Panc1 (cell line): ENCODE measurements around the gene SCAMP1. TPM values are rescaled to one million over a fixed set of nuclear protein-coding genes. Genes with fewer than 3 reads are reported as not detected.

Experiments used
- ATAC-seq: fragments of 200-7000 bp; cut with Tn5 transposase; 2 replicates; pipeline ENCODE4 v1.9.1; 2020; ENCODE audit warnings: mild to moderate bottlenecking, moderate library complexity
- BruUV-seq: library from RNA; stranded (reverse); fragments of 400-500 nt; replicated peaks from 2 replicates; lab custom pipeline; 2021; lab: Mats Ljungman, UMichigan
- CTCF ChIA-PET: fragments of 300-600 bp; sonication (Branson Sonifier 250); formaldehyde crosslinking; loops from one replicate; lab custom pipeline; 2022; ENCODE audit warnings: antibody characterized with exemption; lab: Charles Lee
- POLR2A ChIA-PET: fragments of 300-600 bp; sonication (Branson Sonifier 250); formaldehyde crosslinking; loops from one replicate; lab custom pipeline; 2022; ENCODE audit warnings: antibody characterized with exemption; lab: Charles Lee
- DNase-seq: peaks from one replicate; pipeline ENCODE4 v3.0.0-alpha.2; 2010; ENCODE audit warnings: low read depth, low spot score
- H3K27ac ChIP-seq: 2 replicates; pipeline ENCODE4 v1.5.1; 2011; ENCODE audit warnings: mild to moderate bottlenecking, low read length, inconsistent platforms
- H3K27me3 ChIP-seq: fragments of 200-500 bp; sonication (Bioruptor generic); 2 replicates; pipeline ENCODE4 v1.6.0; 2014; ENCODE audit warnings: low read length, inconsistent platforms; ENCODE audit not compliant: control insufficient read depth, insufficient read depth
- H3K36me3 ChIP-seq: fragments of 200-500 bp; sonication (Bioruptor generic); 2 replicates; pipeline ENCODE4 v1.5.1; 2014; ENCODE audit warnings: inconsistent platforms, mild to moderate bottlenecking, low read length, moderate library complexity; ENCODE audit not compliant: control insufficient read depth, insufficient read depth
- H3K4me1 ChIP-seq: 2 replicates; pipeline ENCODE4 v1.5.1; 2011; ENCODE audit warnings: inconsistent platforms, mild to moderate bottlenecking, low read length, moderate library complexity; ENCODE audit not compliant: control insufficient read depth, insufficient read depth
- H3K4me3 ChIP-seq, 2 experiments: 2 replicates each; pipeline ENCODE4 v1.5.1; 2011 to 2012; ENCODE audit warnings: low read depth in 2 of 2, low read length in 2 of 2, mild to moderate bottlenecking in 2 of 2, inconsistent platforms in 1 of 2, moderate library complexity in 1 of 2
- H3K9me3 ChIP-seq: fragments of 200-500 bp; sonication (Bioruptor generic); 2 replicates; pipeline ENCODE4 v1.5.1; 2014; ENCODE audit warnings: low read depth, mild to moderate bottlenecking, inconsistent platforms, low read length, moderate library complexity; ENCODE audit not compliant: control insufficient read depth, insufficient read depth
- POLR2AphosphoS5 ChIP-seq: IDR thresholded peaks from 2 replicates; pipeline ENCODE4 v1.6.1; 2012; ENCODE audit warnings: mild to moderate bottlenecking, low read depth, low read length, moderate library complexity
- REST ChIP-seq, 2 experiments: IDR thresholded peaks; 2 replicates each; pipeline ENCODE4 v1.6.1; 2011 to 2012; ENCODE audit warnings: low read depth in 2 of 2, control low read depth in 1 of 2, low read length in 1 of 2, mild to moderate bottlenecking in 1 of 2, moderate library complexity in 1 of 2; ENCODE audit not compliant: insufficient read depth in 1 of 2
- SIN3A ChIP-seq: IDR thresholded peaks from 2 replicates; pipeline ENCODE4 v1.6.1; 2012; ENCODE audit warnings: low read depth, mild to moderate bottlenecking, low read length, moderate library complexity, borderline replicate concordance; ENCODE audit not compliant: insufficient read depth
- TCF7L2 ChIP-seq: IDR thresholded peaks from 2 replicates; pipeline ENCODE4 v1.6.1; 2011; ENCODE audit warnings: mild to moderate bottlenecking, low read depth, low read length, inconsistent platforms
- in situ Hi-C: cut with HindIII; loops from 2 replicates; pipeline ENCODE4 v1.10.0; 2016; ENCODE audit warnings: low sequenced_read_pairs, low pct_unique_long_range_greater_than_20kb
- intact Hi-C: fragments of 100-400 bp; cut with micrococcal nuclease; formaldehyde crosslinking; loops from one replicate; pipeline ENCODE4 v1.10.0; 2022; ENCODE audit not compliant: unreplicated experiment
- total RNA-seq: library from RNA; stranded (reverse); gene quantifications from one replicate; pipeline ENCODE4 v1.2.1, GENCODE V29; 2021; ENCODE audit not compliant: unreplicated experiment
- TF ChIP-seq, protein P1 (sequence below): fragments of 450-650 bp; IDR thresholded peaks from 2 replicates; pipeline ENCODE4 v1.5.1; 2017; ENCODE audit warnings: mild to moderate bottlenecking

The SCAMP1 gene
- total RNA-seq, 1 experiment from 2014 or later, result 51.3 TPM

DNA sequence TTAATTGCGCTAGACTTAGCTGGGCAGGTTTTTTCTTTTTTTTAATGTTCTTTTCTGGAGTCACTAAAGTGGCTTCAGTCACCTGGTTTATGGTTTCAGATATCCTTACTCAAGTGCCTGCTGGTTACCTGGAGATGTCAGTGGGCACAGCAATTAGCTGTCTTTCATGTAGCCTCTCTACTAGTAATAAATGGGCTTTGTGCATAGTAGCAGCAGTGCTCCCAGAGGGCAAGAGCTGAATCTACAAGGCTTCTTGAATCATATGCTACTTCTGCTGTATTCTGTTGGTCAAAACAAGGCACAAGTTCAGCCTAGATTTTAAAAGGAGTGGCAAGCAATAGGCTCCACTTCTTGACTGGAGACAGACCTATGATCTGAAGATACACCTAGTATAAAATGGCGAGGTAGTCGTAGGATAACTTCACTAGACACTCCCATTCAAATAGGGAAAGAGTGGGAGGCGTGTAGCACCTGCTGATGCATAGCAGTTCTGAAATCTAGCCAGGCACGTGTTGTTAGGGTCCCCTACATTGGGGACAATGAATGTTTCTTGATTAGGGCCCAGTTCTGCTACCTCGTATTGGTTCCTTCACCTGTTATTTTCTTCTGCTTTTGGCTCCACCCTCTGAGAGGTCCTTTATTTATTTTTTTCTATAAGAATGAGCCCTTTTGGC is 7.0 kb downstream of the SCAMP1 start:
- CTCF ChIA-PET, result no interaction called here
- intact Hi-C loops, result loop anchor here (10.0 kb wide), 1 partner anchor 97 kb away; no protein-coding TSS in a partner anchor
- Histone ChIP-seq H3K27ac (no peak overlapping the region), H3K9me3 (no peaks in the 10 kb centered on the region), H3K36me3 (no peaks in the 10 kb centered on the region), H3K27me3 (no peaks in the 10 kb centered on the region), H3K4me3 (no peak overlapping the region), H3K4me1 (peaks cover 5% of the 10 kb centered on the region; the same call in 1 of the 2 replicates)
- BruUV-seq, result no TSS peak
- in situ Hi-C loops, result no loop called here
- DNase-seq, result no peak
- TF ChIP-seq, protein P1, sequence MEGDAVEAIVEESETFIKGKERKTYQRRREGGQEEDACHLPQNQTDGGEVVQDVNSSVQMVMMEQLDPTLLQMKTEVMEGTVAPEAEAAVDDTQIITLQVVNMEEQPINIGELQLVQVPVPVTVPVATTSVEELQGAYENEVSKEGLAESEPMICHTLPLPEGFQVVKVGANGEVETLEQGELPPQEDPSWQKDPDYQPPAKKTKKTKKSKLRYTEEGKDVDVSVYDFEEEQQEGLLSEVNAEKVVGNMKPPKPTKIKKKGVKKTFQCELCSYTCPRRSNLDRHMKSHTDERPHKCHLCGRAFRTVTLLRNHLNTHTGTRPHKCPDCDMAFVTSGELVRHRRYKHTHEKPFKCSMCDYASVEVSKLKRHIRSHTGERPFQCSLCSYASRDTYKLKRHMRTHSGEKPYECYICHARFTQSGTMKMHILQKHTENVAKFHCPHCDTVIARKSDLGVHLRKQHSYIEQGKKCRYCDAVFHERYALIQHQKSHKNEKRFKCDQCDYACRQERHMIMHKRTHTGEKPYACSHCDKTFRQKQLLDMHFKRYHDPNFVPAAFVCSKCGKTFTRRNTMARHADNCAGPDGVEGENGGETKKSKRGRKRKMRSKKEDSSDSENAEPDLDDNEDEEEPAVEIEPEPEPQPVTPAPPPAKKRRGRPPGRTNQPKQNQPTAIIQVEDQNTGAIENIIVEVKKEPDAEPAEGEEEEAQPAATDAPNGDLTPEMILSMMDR, result peak; percentile 31; the same call in 1 of the 2 replicates
- no peak for TF ChIP-seq TCF7L2
- TF ChIP-seq SIN3A, result no peak
- TF ChIP-seq POLR2AphosphoS5, result no peak
- no peak for TF ChIP-seq REST (IDR thresholded peaks at IDR 0.05; ENCODE audit: insufficient read depth in 1 of 2, low read depth in 2 of 2, low read length in 1 of 2)
- POLR2A ChIA-PET, result no interaction called here
- no peak; the same call in 1 of the 2 replicates for ATAC-seq

DNA sequence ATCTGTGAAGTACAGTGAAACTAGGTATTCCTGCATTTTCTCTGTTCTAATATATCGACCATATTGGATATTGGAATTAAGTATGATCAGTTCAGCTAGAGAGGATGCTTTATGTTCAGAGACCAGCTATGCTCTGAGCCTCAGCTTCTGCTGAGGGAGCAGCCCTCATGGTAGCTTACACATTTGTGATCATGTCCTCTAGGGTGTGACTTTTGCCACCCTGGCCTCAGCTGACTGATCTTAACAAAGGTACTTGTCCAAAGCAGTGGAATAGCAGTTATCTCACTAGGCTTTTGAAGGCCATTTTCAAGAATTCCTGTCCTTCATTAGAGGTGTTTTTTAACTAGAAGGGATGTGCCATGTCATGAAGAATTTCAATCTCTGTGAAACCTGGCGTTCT is 9.3 kb downstream of the SCAMP1 start:
- BruUV-seq, result no TSS peak
- Histone ChIP-seq H3K4me1 (no peaks in the 10 kb centered on the region; the same call in 1 of the 2 replicates), H3K36me3 (no peaks in the 10 kb centered on the region), H3K9me3 (no peaks in the 10 kb centered on the region), H3K4me3 (no peak overlapping the region), H3K27ac (no peak overlapping the region), H3K27me3 (no peaks in the 10 kb centered on the region)
- CTCF ChIA-PET, result no interaction called here
- in situ Hi-C loops, result no loop called here
- no peak for TF ChIP-seq REST (IDR thresholded peaks at IDR 0.05; ENCODE audit: insufficient read depth in 1 of 2, low read depth in 2 of 2, low read length in 1 of 2)
- TF ChIP-seq, protein P1, result no peak
- DNase-seq (no peak), ATAC-seq (no peak)
- intact Hi-C loops, result loop anchor here (10.0 kb wide), 1 partner anchor 95 kb away; no protein-coding TSS in a partner anchor
- POLR2A ChIA-PET, result no interaction called here
